OCI-LY3 (cell line): ENCODE data around the gene FRRS1L.

Source experiments
- H2AFZ ChIP-seq: fragments of 200-600, 300-600 bp; shearing (Covaris generic); 2 replicates; pipeline ENCODE4 v1.6.0; 2014; ENCODE audit warnings: antibody characterized with exemption, low read depth, low read length
- H3K27ac ChIP-seq: fragments of 200-600, 300-600 bp; sonication (generic); 2 replicates; pipeline ENCODE4 v1.5.1; 2014; ENCODE audit warnings: mild to moderate bottlenecking, low read length, moderate library complexity, mixed read lengths
- H3K27me3 ChIP-seq: fragments of 200-600, 300-600 bp; sonication (generic); 2 replicates; pipeline ENCODE4 v1.6.1; 2014; ENCODE audit warnings: low read depth, low read length, mixed read lengths
- H3K36me3 ChIP-seq: fragments of 200-600, 300-600 bp; sonication (generic); replicated peaks from 2 replicates; pipeline ENCODE3; 2014; ENCODE audit warnings: low read depth, low read length, mixed read lengths
- H3K4me1 ChIP-seq: fragments of 300-600, 200-600 bp; sonication (generic); 2 replicates; pipeline ENCODE4 v1.6.1; 2014; ENCODE audit warnings: low read length, mixed read lengths
- H3K4me2 ChIP-seq: fragments of 200-600, 300-600 bp; sonication (generic); 2 replicates; pipeline ENCODE4 v1.6.1; 2014; ENCODE audit warnings: low read length, mixed read lengths
- H3K4me3 ChIP-seq: fragments of 300-600, 200-600 bp; sonication (generic); 2 replicates; pipeline ENCODE4 v1.5.1; 2014; ENCODE audit warnings: antibody characterized with exemption, mild to moderate bottlenecking, low read length, moderate library complexity
- H3K79me2 ChIP-seq: fragments of 300-600, 200-600 bp; shearing (Covaris generic); 2 replicates; pipeline ENCODE4 v1.6.1; 2014; ENCODE audit warnings: mild to moderate bottlenecking, low read length, mixed read lengths
- H3K9ac ChIP-seq: fragments of 300-600, 200-600 bp; shearing (Covaris generic); 2 replicates; pipeline ENCODE4 v1.6.0; 2014; ENCODE audit warnings: mild to moderate bottlenecking, low read length, moderate library complexity
- H3K9me3 ChIP-seq: fragments of 200-600, 300-600 bp; shearing (Covaris generic); 2 replicates; pipeline ENCODE4 v1.6.1; 2014; ENCODE audit warnings: low read length, mixed read lengths; ENCODE audit not compliant: insufficient read depth
- H4K20me1 ChIP-seq: fragments of 200-600, 300-600 bp; sonication (generic); 2 replicates; pipeline ENCODE4 v1.6.1; 2016; ENCODE audit warnings: low read length, mixed read lengths; ENCODE audit not compliant: insufficient read depth
- CTCF ChIP-seq: fragments of 200-600, 300-600 bp; sonication (generic); IDR thresholded peaks from 2 replicates; pipeline ENCODE4 v1.5.1; 2014; ENCODE audit warnings: antibody characterized with exemption, low read length, low read depth
- EZH2phosphoT487 ChIP-seq: fragments of 200-600 bp; shearing (Covaris generic); IDR thresholded peaks from 2 replicates; pipeline ENCODE4 v1.6.1; 2018; ENCODE audit warnings: antibody characterized with exemption, mixed run types, low read depth

The FRRS1L gene

GRCh38 chr9:109124121-109124520 is 42.9 kb downstream of the FRRS1L start:
- Histone ChIP-seq H4K20me1 (peaks cover under 1% of the 10 kb centered on the region; the same call in 1 of the 2 replicates), H3K4me2 (no peak overlapping the region), H3K9ac (no peak overlapping the region)

GRCh38 chr9:109122726-109123621 is 44.1 kb downstream of the FRRS1L start:
- Histone ChIP-seq H3K9me3 (no peaks in the 10 kb centered on the region), H3K4me1 (peaks cover 25% of the 10 kb centered on the region), H3K9ac (peak overlapping the region; percentile 9; the same call in 1 of the 2 replicates), H3K36me3 (peaks cover 2% of the 10 kb centered on the region), H4K20me1 (peaks cover 12% of the 10 kb centered on the region), H3K4me3 (peak overlapping the region; percentile 29), H3K27me3 (no peaks in the 10 kb centered on the region), H3K79me2 (peaks cover 18% of the 10 kb centered on the region), H3K27ac (no peak overlapping the region), H3K4me2 (peak overlapping the region; percentile 47), H2AFZ (peak overlapping the region; percentile 92)
- TF ChIP-seq CTCF = no peak
- TF ChIP-seq EZH2phosphoT487 = no peak

More at GRCh38 chr9:109124121-109124520, 42.9 kb downstream of the FRRS1L start:
- Histone ChIP-seq H3K4me3 (no peak overlapping the region), H3K36me3 (no peaks in the 10 kb centered on the region), H3K4me1 (peaks cover 19% of the 10 kb centered on the region), H3K9me3 (no peaks in the 10 kb centered on the region), H3K27ac (no peak overlapping the region), H2AFZ (peak overlapping the region; percentile 92; the same call in 1 of the 2 replicates), H3K27me3 (no peaks in the 10 kb centered on the region), H3K79me2 (peaks cover 6% of the 10 kb centered on the region)
- no peak for TF ChIP-seq EZH2phosphoT487
- TF ChIP-seq CTCF = no peak

GRCh38 chr9:109121232-109121796 is 45.7 kb downstream of the FRRS1L start:
- H3K9ac ChIP-seq = no peak overlapping the region
- peaks cover 32% of the 10 kb centered on the region for H3K4me1 ChIP-seq
- TF ChIP-seq CTCF = no peak
- TF ChIP-seq EZH2phosphoT487 = no peak
- no peaks in the 10 kb centered on the region for H3K27me3 ChIP-seq
- H3K79me2 ChIP-seq = peaks cover 34% of the 10 kb centered on the region
- no peak overlapping the region for H3K27ac ChIP-seq
- peaks cover 13% of the 10 kb centered on the region for H3K36me3 ChIP-seq
- H4K20me1 ChIP-seq = peaks cover 27% of the 10 kb centered on the region
- H3K4me2 ChIP-seq = no peak overlapping the region
- H2AFZ ChIP-seq = 0 out of 2 replicates have a peak overlapping the region, but pooled peaks have one; percentile 5
- H3K9me3 ChIP-seq = no peaks in the 10 kb centered on the region
- H3K4me3 ChIP-seq = no peak overlapping the region

GRCh38 chr9:109120204-109120789 is 46.8 kb downstream of the FRRS1L start:
- H3K36me3 ChIP-seq = peaks cover 13% of the 10 kb centered on the region
- peak overlapping the region; percentile 79 for H3K9ac ChIP-seq
- peak overlapping the region; percentile 93 for H3K4me2 ChIP-seq
- no peaks in the 10 kb centered on the region for H3K27me3 ChIP-seq
- peaks cover 32% of the 10 kb centered on the region for H3K4me1 ChIP-seq
- H3K4me3 ChIP-seq = peak overlapping the region; percentile 77
- no peaks in the 10 kb centered on the region for H3K9me3 ChIP-seq
- H2AFZ ChIP-seq = peak overlapping the region; percentile 90
- peaks cover 43% of the 10 kb centered on the region for H3K79me2 ChIP-seq
- H3K27ac ChIP-seq = peak overlapping the region; percentile 36; the same call in 1 of the 2 replicates
- TF ChIP-seq CTCF (no peak), EZH2phosphoT487 (no peak)
- peaks cover 33% of the 10 kb centered on the region for H4K20me1 ChIP-seq
